ENCODE data around the gene ZNF534.
"Not testable (repeated sequence)": the region's sequence is repeated elsewhere in the genome, so short reads cannot be mapped to it uniquely, and the experiment has no call there.

Gene ZNF534

DNA sequence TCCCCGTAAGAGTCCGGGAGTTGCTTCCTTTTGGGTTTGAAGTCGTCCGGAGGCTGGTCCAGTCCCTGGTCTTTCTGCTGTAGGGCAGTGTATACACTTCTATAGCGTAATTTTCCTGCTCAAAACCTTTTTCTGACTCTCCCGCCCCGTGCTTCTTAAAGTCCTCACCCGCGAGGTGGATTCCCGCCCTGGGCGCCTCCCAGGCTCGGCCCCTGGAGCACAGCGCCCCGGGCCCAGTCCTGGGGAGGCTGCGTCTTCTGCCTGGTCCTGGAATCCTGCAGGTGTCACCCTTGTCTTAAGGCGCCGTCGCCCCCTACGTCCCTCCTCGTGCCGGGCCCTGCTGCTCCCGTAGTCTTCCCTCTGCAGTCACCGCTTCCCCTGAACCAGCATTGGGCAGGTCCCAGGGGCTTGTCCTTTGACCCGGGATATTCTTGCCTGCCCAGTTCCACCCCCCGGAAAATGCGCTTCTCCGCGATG lies 64.1 kb downstream of the ZNF534 start:
- no peak for DNase-seq
- intact Hi-C loops (cut with DNase I), result no loop called here

DNA sequence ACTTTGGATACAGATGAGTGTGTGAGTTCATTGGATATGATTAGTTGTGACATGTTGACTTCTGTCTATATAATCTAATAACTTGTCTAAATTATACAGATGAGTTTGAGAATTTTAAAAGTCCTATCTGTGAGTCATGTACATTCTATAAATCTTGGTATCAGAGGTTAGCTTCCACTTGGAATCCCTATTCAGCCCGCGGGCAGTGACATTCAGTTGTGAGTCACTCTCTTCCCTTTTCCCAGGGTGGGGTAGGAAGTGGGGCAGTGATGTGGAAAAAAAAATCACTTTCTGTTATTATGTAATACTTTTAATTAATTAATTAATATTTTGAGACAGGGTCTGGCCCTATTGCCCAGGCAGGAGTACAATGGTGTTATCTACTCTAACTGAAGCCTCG lies 65.6 kb downstream of the ZNF534 start:
- no peak for DNase-seq
- intact Hi-C loops (cut with DNase I), result no loop called here

GRCh38 chr19:52498571-52498970 lies 69.6 kb downstream of the ZNF534 start:
- no peak for DNase-seq
- intact Hi-C loops (cut with DNase I), result no loop called here

DNA sequence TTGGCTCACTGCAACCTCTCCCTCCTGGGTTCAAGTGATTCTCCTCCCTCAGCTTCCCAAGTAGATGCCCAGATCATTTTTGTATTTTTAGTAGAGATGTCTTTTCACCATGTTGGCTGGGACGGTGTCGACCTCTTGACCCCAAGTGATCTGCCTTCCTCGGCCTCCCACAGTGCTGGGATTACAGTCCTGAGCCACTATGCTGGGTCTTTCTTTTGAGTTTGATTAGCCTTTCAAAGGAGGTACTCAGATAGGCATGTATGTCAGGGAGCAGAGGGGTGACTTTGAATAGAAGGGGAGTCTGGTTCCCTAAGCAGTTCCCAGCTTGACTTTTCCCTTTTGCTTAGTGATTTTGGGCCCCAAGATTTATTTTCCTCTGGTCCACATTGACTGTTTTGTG lies 71.5 kb downstream of the ZNF534 start:
- intact Hi-C loops (cut with DNase I); DNase-seq: not testable (repeated sequence)

GRCh38 chr19:52500991-52501390 lies 72.0 kb downstream of the ZNF534 start:
- intact Hi-C loops (cut with DNase I); DNase-seq: not testable (repeated sequence)
